ENCODE results near the gene CAVIN4.

DNA sequence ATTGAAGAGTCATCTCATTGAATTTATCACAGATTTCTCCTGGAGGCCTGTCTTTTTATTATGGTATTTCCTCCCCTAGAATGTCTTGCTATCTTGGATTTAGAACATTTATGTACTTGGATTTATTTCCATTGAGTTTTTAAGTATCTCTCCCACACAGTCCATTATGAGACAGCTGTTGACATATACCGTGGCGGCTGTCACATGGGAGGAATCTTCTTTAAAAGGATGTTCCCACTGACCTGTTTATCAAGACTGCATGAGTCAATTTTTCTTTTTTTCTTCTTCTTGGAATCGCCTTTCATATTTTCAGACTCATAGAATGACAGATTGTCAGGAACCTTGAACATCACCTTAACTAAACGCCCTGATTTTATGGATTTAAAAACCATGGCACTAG lies 2.9 kb upstream of the CAVIN4 start:
- TF ChIP-seq ZNF146 (tag by site-specific recombination; IDR thresholded peaks at IDR 0.05), result no peak
- TF ChIP-seq, protein P1, sequence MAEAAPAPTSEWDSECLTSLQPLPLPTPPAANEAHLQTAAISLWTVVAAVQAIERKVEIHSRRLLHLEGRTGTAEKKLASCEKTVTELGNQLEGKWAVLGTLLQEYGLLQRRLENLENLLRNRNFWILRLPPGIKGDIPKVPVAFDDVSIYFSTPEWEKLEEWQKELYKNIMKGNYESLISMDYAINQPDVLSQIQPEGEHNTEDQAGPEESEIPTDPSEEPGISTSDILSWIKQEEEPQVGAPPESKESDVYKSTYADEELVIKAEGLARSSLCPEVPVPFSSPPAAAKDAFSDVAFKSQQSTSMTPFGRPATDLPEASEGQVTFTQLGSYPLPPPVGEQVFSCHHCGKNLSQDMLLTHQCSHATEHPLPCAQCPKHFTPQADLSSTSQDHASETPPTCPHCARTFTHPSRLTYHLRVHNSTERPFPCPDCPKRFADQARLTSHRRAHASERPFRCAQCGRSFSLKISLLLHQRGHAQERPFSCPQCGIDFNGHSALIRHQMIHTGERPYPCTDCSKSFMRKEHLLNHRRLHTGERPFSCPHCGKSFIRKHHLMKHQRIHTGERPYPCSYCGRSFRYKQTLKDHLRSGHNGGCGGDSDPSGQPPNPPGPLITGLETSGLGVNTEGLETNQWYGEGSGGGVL (tag by site-specific recombination; IDR thresholded peaks at IDR 0.05), result no peak
- no peak for TF ChIP-seq CTCF (tag by site-specific recombination; IDR thresholded peaks at IDR 0.05)
- TF ChIP-seq, protein P2, sequence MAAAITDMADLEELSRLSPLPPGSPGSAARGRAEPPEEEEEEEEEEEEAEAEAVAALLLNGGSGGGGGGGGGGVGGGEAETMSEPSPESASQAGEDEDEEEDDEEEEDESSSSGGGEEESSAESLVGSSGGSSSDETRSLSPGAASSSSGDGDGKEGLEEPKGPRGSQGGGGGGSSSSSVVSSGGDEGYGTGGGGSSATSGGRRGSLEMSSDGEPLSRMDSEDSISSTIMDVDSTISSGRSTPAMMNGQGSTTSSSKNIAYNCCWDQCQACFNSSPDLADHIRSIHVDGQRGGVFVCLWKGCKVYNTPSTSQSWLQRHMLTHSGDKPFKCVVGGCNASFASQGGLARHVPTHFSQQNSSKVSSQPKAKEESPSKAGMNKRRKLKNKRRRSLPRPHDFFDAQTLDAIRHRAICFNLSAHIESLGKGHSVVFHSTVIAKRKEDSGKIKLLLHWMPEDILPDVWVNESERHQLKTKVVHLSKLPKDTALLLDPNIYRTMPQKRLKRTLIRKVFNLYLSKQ (tag by site-specific recombination; IDR thresholded peaks at IDR 0.05; ENCODE audit: borderline replicate concordance), result no peak
- no peak for TF ChIP-seq ZNF280D (tag by site-specific recombination; IDR thresholded peaks at IDR 0.05)
- TF ChIP-seq, protein P3, sequence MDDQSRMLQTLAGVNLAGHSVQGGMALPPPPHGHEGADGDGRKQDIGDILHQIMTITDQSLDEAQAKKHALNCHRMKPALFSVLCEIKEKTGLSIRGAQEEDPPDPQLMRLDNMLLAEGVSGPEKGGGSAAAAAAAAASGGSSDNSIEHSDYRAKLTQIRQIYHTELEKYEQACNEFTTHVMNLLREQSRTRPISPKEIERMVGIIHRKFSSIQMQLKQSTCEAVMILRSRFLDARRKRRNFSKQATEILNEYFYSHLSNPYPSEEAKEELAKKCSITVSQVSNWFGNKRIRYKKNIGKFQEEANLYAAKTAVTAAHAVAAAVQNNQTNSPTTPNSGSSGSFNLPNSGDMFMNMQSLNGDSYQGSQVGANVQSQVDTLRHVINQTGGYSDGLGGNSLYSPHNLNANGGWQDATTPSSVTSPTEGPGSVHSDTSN (CRISPR knock-in tag; IDR thresholded peaks at IDR 0.05), result no peak
- no peak for TF ChIP-seq TCF7L2 (IDR thresholded peaks at IDR 0.05; ENCODE audit: borderline replicate concordance, low read depth, low read length)
- TF ChIP-seq WT1 (tag by site-specific recombination; IDR thresholded peaks at IDR 0.05), result no peak
